Upper lobe of right lung (tissue), 1 donor: ENCODE data around the gene PPIB. TPM values are rescaled to one million over a fixed set of nuclear protein-coding genes. Genes with fewer than 3 reads are reported as not detected.
A peak's percentile ranks its signal among the peaks of the same experiment; 100 is the strongest.

ENCODE experiments used
- ATAC-seq: fragments of 200-7000 bp; cut with Tn5 transposase; one replicate; pipeline ENCODE4 v1.9.1; 2020; ENCODE audit warnings: mild to moderate bottlenecking, moderate library complexity
- DNase-seq: peaks from one replicate; pipeline ENCODE4 v3.0.0-alpha.2; 2020
- H3K27ac ChIP-seq: fragments of 200-600 bp; one replicate; pipeline ENCODE4 v1.8.0; 2022
- H3K27me3 ChIP-seq: fragments of 200-600 bp; one replicate; pipeline ENCODE4 v1.8.0; 2022; ENCODE audit warnings: mild to moderate bottlenecking
- H3K36me3 ChIP-seq: fragments of 200-600 bp; one replicate; pipeline ENCODE4 v1.8.0; 2022
- H3K4me1 ChIP-seq: fragments of 200-600 bp; one replicate; pipeline ENCODE4 v1.8.0; 2022
- H3K4me3 ChIP-seq: fragments of 200-600 bp; one replicate; pipeline ENCODE4 v1.8.0; 2022; ENCODE audit warnings: mild to moderate bottlenecking
- H3K9me3 ChIP-seq: fragments of 200-600 bp; one replicate; pipeline ENCODE4 v1.8.0; 2022
- intact Hi-C: fragments of 100-400 bp; cut with DNase I; formaldehyde crosslinking; loops from one replicate; pipeline ENCODE4 v1.11.0; 2022
- total RNA-seq: library from RNA; stranded (reverse); fragmentation: NEBNext Ultra II Directional; extraction: Animal tissue kit (Norgen Biotek cat#: 25700); gene quantifications from one replicate; pipeline ENCODE4 v1.2.1, GENCODE V29; 2021
- TF ChIP-seq, protein P1 (sequence below): fragments of 200-600 bp; IDR thresholded peaks from one replicate; pipeline ENCODE4 v1.8.0; 2022; ENCODE audit warnings: antibody characterized with exemption
- donor health status: DM: no; HTN: yes; CAD: no; lungs with severe emphysema.

PPIB gene
- total RNA-seq, 1 donor from 2014 or later, result 389 TPM

DNA sequence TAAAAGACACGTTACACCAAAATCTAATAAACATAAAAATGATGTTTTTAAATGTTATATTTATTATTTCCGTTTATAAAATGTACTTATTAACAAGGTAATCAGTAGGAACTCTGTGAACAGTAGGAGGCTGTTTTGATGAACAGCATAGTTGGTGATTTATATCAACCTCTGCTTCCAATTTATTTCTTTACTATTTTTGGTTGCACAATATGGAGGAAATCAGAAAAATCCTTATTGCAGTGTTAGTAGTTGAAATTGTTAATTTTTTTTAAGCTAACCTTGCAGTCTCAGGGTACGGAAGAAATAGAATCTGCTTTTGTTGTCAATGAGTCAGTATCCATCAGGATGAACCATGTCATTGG lies 16.3 kb downstream of the PPIB start:
- Histone ChIP-seq H3K4me3 (no peak overlapping the region), H3K36me3 (peaks cover 29% of the 10 kb centered on the region), H3K9me3 (no peaks in the 10 kb centered on the region), H3K27ac (no peak overlapping the region), H3K27me3 (peaks cover 4% of the 10 kb centered on the region), H3K4me1 (no peaks in the 10 kb centered on the region)
- ATAC-seq, result no peak
- intact Hi-C loops, result no loop called here
- TF ChIP-seq, protein P1, sequence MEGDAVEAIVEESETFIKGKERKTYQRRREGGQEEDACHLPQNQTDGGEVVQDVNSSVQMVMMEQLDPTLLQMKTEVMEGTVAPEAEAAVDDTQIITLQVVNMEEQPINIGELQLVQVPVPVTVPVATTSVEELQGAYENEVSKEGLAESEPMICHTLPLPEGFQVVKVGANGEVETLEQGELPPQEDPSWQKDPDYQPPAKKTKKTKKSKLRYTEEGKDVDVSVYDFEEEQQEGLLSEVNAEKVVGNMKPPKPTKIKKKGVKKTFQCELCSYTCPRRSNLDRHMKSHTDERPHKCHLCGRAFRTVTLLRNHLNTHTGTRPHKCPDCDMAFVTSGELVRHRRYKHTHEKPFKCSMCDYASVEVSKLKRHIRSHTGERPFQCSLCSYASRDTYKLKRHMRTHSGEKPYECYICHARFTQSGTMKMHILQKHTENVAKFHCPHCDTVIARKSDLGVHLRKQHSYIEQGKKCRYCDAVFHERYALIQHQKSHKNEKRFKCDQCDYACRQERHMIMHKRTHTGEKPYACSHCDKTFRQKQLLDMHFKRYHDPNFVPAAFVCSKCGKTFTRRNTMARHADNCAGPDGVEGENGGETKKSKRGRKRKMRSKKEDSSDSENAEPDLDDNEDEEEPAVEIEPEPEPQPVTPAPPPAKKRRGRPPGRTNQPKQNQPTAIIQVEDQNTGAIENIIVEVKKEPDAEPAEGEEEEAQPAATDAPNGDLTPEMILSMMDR, result no peak
- no peak for DNase-seq

DNA sequence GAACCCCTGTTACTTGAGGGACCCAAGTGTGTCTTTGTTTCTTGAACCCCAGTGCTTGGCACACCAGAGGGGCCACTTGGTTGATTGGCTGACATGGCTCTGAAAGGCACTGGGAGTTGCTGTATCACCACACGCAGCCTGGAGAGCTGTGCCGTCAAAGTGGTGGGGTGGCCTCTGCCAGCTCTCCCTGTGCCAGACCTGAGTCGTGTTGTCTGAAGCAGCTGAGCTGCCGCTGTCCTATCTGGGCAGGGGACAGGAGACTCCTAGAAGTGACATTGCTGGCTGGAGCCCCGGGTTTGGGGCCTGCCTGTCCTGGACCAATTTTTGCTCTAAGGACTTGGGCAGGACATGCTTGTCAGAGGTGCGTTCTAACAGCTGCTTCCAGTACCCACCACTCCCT lies 16.8 kb downstream of the PPIB start:
- H3K27ac ChIP-seq, result no peak overlapping the region
- DNase-seq, result no peak
- ATAC-seq, result no peak
- no peak overlapping the region for H3K4me3 ChIP-seq
- no peaks in the 10 kb centered on the region for H3K27me3 ChIP-seq
- no peaks in the 10 kb centered on the region for H3K4me1 ChIP-seq
- H3K36me3 ChIP-seq, result peaks cover 34% of the 10 kb centered on the region
- intact Hi-C loops, result no loop called here
- H3K9me3 ChIP-seq, result no peaks in the 10 kb centered on the region
- TF ChIP-seq, protein P1, result no peak

DNA sequence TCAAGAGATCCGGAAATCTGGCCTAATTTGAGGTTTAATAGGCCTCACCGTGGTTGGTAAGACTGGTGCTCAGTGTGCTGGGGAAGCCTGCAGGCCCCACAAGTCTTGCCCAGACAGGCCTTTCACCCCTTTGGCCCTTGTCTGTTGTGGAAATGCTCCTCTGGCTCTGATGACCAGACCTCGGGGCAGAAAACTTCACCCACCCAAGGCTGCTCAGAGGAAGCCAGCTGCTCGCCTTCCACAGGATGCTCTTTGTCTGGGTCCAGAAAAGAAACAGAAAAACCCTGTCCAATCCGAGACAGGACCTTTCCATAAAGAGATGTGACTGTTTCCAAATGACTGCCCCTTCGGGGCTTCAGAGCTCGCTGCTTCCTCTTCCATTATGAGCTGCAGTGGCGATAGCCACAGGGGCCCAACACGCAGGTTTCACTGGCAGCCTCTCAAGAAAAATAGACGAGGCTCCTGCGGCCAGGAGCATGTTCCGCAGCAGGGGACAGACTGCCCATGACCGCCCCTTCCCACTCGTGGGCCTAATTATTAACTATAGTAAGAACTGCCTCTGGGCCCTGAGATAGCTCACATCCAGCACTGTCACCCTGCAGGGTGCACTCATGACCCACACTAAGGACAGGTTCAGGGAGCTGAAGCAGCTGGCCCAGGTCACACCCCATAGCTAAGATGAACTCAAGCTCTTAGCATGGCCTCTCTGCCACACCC lies 18.1 kb downstream of the PPIB start:
- Histone ChIP-seq H3K9me3 (no peaks in the 10 kb centered on the region), H3K36me3 (peaks cover 44% of the 10 kb centered on the region), H3K4me3 (no peak overlapping the region), H3K27ac (no peak overlapping the region), H3K27me3 (no peaks in the 10 kb centered on the region), H3K4me1 (no peaks in the 10 kb centered on the region)
- intact Hi-C loops, result no loop called here
- ATAC-seq (peak; percentile 33), DNase-seq (peak; percentile 41)
- TF ChIP-seq, protein P1, result no peak

DNA sequence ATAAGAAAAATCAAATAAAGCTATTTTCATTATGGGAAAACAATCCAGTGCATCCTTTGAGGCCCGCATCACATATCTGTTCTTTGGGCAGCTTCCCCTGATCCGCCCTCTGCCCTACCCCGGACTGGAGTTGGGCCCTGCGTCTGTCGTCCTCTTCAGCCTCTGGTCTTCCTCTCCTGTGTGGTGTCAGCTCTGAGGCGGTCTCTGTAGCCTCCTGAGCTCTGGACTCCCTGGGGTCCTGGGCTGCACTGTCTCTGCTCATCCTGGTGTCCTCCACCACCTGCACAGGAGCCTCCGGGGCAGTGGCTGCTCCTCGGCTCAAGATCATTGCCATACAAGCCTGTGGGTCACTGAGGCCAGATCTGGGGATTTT lies 18.6 kb downstream of the PPIB start:
- Histone ChIP-seq H3K27me3 (no peaks in the 10 kb centered on the region), H3K4me3 (no peak overlapping the region), H3K9me3 (no peaks in the 10 kb centered on the region), H3K27ac (no peak overlapping the region), H3K36me3 (peaks cover 44% of the 10 kb centered on the region), H3K4me1 (no peaks in the 10 kb centered on the region)
- DNase-seq (peak; percentile 59), ATAC-seq (peak; percentile 13)
- TF ChIP-seq, protein P1, result no peak
- intact Hi-C loops, result no loop called here

GRCh38 chr15:64143276-64143675 lies 19.5 kb downstream of the PPIB start:
- ATAC-seq (no peak), DNase-seq (no peak)
- intact Hi-C loops, result no loop called here
- no peaks in the 10 kb centered on the region for H3K9me3 ChIP-seq
- peaks cover 50% of the 10 kb centered on the region for H3K36me3 ChIP-seq
- no peaks in the 10 kb centered on the region for H3K27me3 ChIP-seq
- TF ChIP-seq, protein P1, result no peak
- H3K4me1 ChIP-seq, result no peaks in the 10 kb centered on the region
- no peak overlapping the region for H3K4me3 ChIP-seq
- no peak overlapping the region for H3K27ac ChIP-seq
